ENCODE data around the gene ALDH2. TPM values are rescaled to one million over a fixed set of nuclear protein-coding genes. Genes with fewer than 3 reads are reported as not detected.
"Not testable (repeated sequence)": the region's sequence is repeated elsewhere in the genome, so short reads cannot be mapped to it uniquely, and the experiment has no call there.

Gene ALDH2
- total RNA-seq, 1 donor from 2014 or later: 40.6 TPM

- peak in 1 of 2 donors; percentile 44 for DNase-seq (ENCODE audit: low read depth in 2 of 2)
These were observed 21.5 kb downstream of the ALDH2 start for GRCh38 chr12:111788178-111788654.

- DNase-seq (ENCODE audit: low read depth in 2 of 2): no peak
These were observed 23.0 kb downstream of the ALDH2 start for GRCh38 chr12:111789779-111790178.

GRCh38 chr12:111791507-111791906 is 24.8 kb downstream of the ALDH2 start:
- DNase-seq (ENCODE audit: low read depth in 2 of 2): no peak

GRCh38 chr12:111792155-111792855 is 25.6 kb downstream of the ALDH2 start:
- DNase-seq (ENCODE audit: low read depth in 2 of 2): peak in 1 of 2 donors; percentile 14

GRCh38 chr12:111792856-111793235 is 26.1 kb downstream of the ALDH2 start:
- no peak for DNase-seq (ENCODE audit: low read depth in 2 of 2)

- no peak for DNase-seq (ENCODE audit: low read depth in 2 of 2)
These were observed 31.4 kb downstream of the ALDH2 start for GRCh38 chr12:111798182-111798581.

- DNase-seq (ENCODE audit: low read depth in 2 of 2): no peak
These were observed 33.0 kb downstream of the ALDH2 start for GRCh38 chr12:111799758-111800157.

GRCh38 chr12:111803038-111803626 is 36.4 kb downstream of the ALDH2 start:
- DNase-seq (ENCODE audit: low read depth in 2 of 2): no peak

GRCh38 chr12:111803851-111804250 is 37.1 kb downstream of the ALDH2 start:
- no peak for DNase-seq (ENCODE audit: low read depth in 2 of 2)

GRCh38 chr12:111806304-111806703 is 39.6 kb downstream of the ALDH2 start:
- no peak for DNase-seq (ENCODE audit: low read depth in 2 of 2)

GRCh38 chr12:111807232-111807631 is 40.5 kb downstream of the ALDH2 start:
- no peak for DNase-seq (ENCODE audit: low read depth in 2 of 2)

GRCh38 chr12:111812881-111813741 is 46.4 kb downstream of the ALDH2 start:
- DNase-seq (ENCODE audit: low read depth in 2 of 2): peak; percentile 73 to 88

GRCh38 chr12:111816065-111816615 is 49.4 kb downstream of the ALDH2 start:
- DNase-seq (ENCODE audit: low read depth in 2 of 2): no peak

GRCh38 chr12:111816898-111817297 is 50.2 kb downstream of the ALDH2 start:
- DNase-seq (ENCODE audit: low read depth in 2 of 2): not testable (repeated sequence)

- DNase-seq (ENCODE audit: low read depth in 2 of 2): no peak
These were observed 51.6 kb downstream of the ALDH2 start for GRCh38 chr12:111818340-111818739.

GRCh38 chr12:111819191-111820158 is 52.7 kb downstream of the ALDH2 start:
- peak in 1 of 2 donors; percentile 26 for DNase-seq (ENCODE audit: low read depth in 2 of 2)

- not testable (repeated sequence) for DNase-seq (ENCODE audit: low read depth in 2 of 2)
These were observed 54.1 kb downstream of the ALDH2 start for GRCh38 chr12:111820828-111821227.

- no peak for DNase-seq (ENCODE audit: low read depth in 2 of 2)
These were observed 56.2 kb downstream of the ALDH2 start for GRCh38 chr12:111822886-111823285.

- DNase-seq (ENCODE audit: low read depth in 2 of 2): no peak
These were observed 57.2 kb downstream of the ALDH2 start for GRCh38 chr12:111823891-111824290.

GRCh38 chr12:111824312-111824711 is 57.6 kb downstream of the ALDH2 start:
- DNase-seq (ENCODE audit: low read depth in 2 of 2): peak in 1 of 2 donors; percentile 14

GRCh38 chr12:111825509-111825908 is 58.8 kb downstream of the ALDH2 start:
- no peak for DNase-seq (ENCODE audit: low read depth in 2 of 2)

Measured in dermis microvascular lymphatic vessel endothelial cell (primary cell).